GM19043 (cell line): ENCODE data around the gene TRAPPC3L.

Experiments
- ATAC-seq: cut with Tn5 transposase; IDR thresholded peaks from one replicate; pipeline ENCODE4 v1.9.1; 2021; ENCODE audit warnings: low read depth; ENCODE audit not compliant: unreplicated experiment

The TRAPPC3L gene

GRCh38 chr6:116545651-116546050 is at the start of gene TRAPPC3L:
TSS of gene TRAPPC3L (minus strand) at chr6:116545684. CDS start at chr6:116545514, 170 bp downstream.
- no peak for ATAC-seq

GRCh38 chr6:116595247-116595646 is 49.8 kb upstream of the TRAPPC3L start:
- ATAC-seq = no peak

GRCh38 chr6:116586738-116587137 is 41.3 kb upstream of the TRAPPC3L start:
- no peak for ATAC-seq

GRCh38 chr6:116586276-116586675 is 40.8 kb upstream of the TRAPPC3L start:
- ATAC-seq = no peak

- ATAC-seq = no peak
These were observed 34.7 kb upstream of the TRAPPC3L start for GRCh38 chr6:116580198-116580597.

- ATAC-seq = no peak
These were observed 33.7 kb upstream of the TRAPPC3L start for GRCh38 chr6:116579143-116579542.

- no peak for ATAC-seq
These were observed 32.9 kb upstream of the TRAPPC3L start for GRCh38 chr6:116578335-116578734.

- no peak for ATAC-seq
These were observed 32.0 kb upstream of the TRAPPC3L start for GRCh38 chr6:116577486-116577885.

- no peak for ATAC-seq
These were observed 29.7 kb upstream of the TRAPPC3L start for GRCh38 chr6:116575227-116575626.

GRCh38 chr6:116572162-116572561 is 26.7 kb upstream of the TRAPPC3L start:
- no peak for ATAC-seq

- no peak for ATAC-seq
These were observed 26.2 kb upstream of the TRAPPC3L start for GRCh38 chr6:116571683-116572000.

- peak; percentile 91 for ATAC-seq
These were observed 25.6 kb upstream of the TRAPPC3L start, which contains the start of gene RWDD1 for GRCh38 chr6:116570856-116571682. TSS of gene RWDD1 (plus strand) at chr6:116571504. CDS start at chr6:116571583, 79 bp downstream.

- no peak for ATAC-seq
These were observed 23.6 kb upstream of the TRAPPC3L start for GRCh38 chr6:116568821-116569755.

- no peak for ATAC-seq
These were observed 22.6 kb upstream of the TRAPPC3L start for GRCh38 chr6:116568111-116568510.

GRCh38 chr6:116564921-116565872 is 19.7 kb upstream of the TRAPPC3L start:
- no peak for ATAC-seq

GRCh38 chr6:116564311-116564710 is 18.8 kb upstream of the TRAPPC3L start:
- no peak for ATAC-seq

- ATAC-seq = no peak
These were observed 18.3 kb upstream of the TRAPPC3L start for GRCh38 chr6:116563830-116564229.

GRCh38 chr6:116562614-116563013 is 17.1 kb upstream of the TRAPPC3L start:
- ATAC-seq = no peak

GRCh38 chr6:116562019-116562403 is 16.5 kb upstream of the TRAPPC3L start:
- ATAC-seq = no peak

- ATAC-seq = peak; percentile 72
These were observed 16.0 kb upstream of the TRAPPC3L start for GRCh38 chr6:116561377-116562018.
